ENCODE data around the gene ZNF649.

ZNF649 gene

DNA sequence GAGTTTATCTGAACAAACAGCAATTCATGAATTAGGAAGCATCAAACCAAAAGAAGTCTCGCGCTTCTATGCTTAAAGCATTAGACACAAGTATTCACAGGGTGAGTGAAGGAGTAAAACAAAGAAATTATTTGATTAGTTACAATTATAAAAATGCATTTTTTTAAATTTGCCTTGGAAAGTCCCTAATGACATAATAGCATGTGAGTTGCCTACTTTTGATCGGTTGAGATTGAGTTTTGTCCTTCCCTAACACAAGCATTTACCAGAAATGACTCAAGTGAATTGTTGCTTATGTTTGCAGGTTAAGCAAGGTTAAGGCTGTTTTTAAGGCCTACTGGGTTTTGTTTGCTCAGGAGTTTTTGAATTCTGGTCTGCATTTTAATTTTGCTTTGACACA is 389 bp upstream of the ZNF649 start:
- no peak for TF ChIP-seq CTCF (conservative IDR thresholded peaks at IDR 0.05; ENCODE audit: low read depth, low read length)
- peak overlapping the region; percentile 98 for H3K4me3 ChIP-seq (ENCODE audit: low read length)
- DNase-seq (ENCODE audit: low read depth) = no peak

DNA sequence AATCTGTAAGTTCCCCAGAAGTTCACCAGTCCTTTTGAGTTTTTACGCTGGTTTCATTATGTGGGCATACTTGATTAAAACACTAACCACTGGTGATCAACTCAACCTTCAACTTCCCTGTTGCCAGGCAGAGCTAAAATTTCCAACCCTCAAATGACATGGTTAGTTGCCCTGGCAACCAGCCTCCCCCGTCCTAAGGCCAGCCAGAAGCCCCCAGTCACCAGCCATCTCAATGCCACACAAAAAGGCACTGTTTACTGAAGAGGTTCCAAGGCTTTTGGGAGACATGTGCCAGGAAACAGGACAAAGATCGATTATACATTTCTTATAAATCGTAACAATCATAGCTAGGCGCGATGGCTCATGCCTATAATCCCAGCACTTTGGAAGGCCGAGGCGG is 1.6 kb downstream of the ZNF649 start:
- TF ChIP-seq CTCF (conservative IDR thresholded peaks at IDR 0.05; ENCODE audit: low read depth, low read length) = no peak
- no peak overlapping the region for H3K4me3 ChIP-seq (ENCODE audit: low read length)
- DNase-seq (ENCODE audit: low read depth) = no peak

- peak; percentile 12 for TF ChIP-seq CTCF (conservative IDR thresholded peaks at IDR 0.05; ENCODE audit: low read depth, low read length)
- no peak overlapping the region for H3K4me3 ChIP-seq (ENCODE audit: low read length)
- no peak for DNase-seq (ENCODE audit: low read depth)
Observed at GRCh38 chr19:51901860-51902259, 3.0 kb downstream of the ZNF649 start.

- no peak for TF ChIP-seq CTCF (conservative IDR thresholded peaks at IDR 0.05; ENCODE audit: low read depth, low read length)
- H3K4me3 ChIP-seq (ENCODE audit: low read length) = no peak overlapping the region
- DNase-seq (ENCODE audit: low read depth) = no peak
Observed at GRCh38 chr19:51891193-51891747, 13.5 kb downstream of the ZNF649 start.

DNA sequence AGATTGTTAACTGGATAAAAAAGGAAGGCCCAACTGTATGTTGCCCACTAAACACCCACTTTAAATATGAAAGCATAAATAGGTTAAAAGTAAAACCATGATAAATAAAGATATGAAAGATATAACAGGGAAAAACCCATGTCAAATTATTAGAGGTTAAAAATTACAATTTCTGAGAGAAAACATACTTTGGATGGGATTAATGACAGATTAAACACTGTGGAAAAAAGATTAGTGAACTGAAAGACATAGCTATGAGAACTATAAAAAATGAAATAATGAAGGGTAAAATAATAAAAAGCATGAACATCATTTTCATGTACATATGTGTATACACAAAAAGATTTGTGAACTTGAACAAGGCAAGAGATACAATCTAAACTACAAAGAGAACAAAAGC is 14.9 kb downstream of the ZNF649 start:
- H3K4me3 ChIP-seq (ENCODE audit: low read length) = no peak overlapping the region
- TF ChIP-seq CTCF (conservative IDR thresholded peaks at IDR 0.05; ENCODE audit: low read depth, low read length) = no peak
- no peak for DNase-seq (ENCODE audit: low read depth)

DNA sequence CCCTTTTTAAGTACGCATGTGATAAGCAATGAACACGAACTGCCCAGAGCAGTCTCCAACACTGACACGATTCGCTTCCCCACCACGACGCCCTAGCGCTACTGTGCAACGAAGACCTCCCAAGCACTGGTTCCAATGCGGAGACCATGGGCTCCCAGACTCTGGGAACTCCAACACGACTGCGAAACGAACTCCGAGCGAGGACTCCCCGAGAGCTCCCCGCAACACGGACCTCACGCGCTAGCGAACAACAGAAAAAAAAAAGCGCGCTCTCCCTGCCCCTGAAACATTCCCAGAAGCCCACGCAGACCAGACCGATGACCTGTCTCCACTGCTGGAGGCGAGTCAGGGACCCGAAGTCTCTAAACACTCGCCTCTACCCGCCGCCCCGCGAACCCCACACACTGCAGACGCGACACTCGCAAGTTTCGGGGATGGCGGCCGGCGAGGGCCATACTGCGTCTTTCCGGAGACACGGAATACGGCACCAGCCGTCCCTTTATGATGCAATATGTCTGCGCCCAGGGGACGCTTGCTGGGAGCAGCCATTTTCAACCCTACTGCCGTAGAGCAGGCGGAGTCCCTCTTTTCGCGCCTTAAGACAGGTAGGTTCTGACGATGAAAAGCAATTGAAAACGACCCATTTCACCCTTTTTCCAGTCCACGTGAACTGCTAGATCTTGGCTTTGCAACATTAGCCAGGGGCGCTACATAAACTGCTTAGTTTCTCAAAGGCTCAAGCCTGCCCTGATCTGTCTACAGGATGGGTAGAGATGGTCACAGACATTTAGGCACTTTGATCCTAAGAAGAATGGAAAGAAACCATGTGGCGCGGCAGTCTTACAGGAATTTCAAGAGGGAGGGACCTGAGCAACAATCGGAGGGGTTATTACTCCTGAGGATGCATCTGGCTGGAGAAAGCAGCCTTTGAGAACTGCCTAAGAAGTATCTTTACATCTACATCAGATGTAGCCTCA is 17.0 kb downstream of the ZNF649 start, which contains the start of gene ZNF577:
Gene ZNF577, minus strand, starts transcription at position 430 of the 977 bp plus-strand sequence. CDS start 7,569 bp downstream, outside the sequence.
- peak; percentile 79 for DNase-seq (ENCODE audit: low read depth)
- H3K4me3 ChIP-seq (ENCODE audit: low read length) = peak within 1 kb of the TSS; percentile 88
- no peak for TF ChIP-seq CTCF (conservative IDR thresholded peaks at IDR 0.05; ENCODE audit: low read depth, low read length)
